ENCODE results near the gene TRAF2.
A peak's percentile ranks its signal among the peaks of the same experiment; 100 is the strongest.

Gene TRAF2

DNA sequence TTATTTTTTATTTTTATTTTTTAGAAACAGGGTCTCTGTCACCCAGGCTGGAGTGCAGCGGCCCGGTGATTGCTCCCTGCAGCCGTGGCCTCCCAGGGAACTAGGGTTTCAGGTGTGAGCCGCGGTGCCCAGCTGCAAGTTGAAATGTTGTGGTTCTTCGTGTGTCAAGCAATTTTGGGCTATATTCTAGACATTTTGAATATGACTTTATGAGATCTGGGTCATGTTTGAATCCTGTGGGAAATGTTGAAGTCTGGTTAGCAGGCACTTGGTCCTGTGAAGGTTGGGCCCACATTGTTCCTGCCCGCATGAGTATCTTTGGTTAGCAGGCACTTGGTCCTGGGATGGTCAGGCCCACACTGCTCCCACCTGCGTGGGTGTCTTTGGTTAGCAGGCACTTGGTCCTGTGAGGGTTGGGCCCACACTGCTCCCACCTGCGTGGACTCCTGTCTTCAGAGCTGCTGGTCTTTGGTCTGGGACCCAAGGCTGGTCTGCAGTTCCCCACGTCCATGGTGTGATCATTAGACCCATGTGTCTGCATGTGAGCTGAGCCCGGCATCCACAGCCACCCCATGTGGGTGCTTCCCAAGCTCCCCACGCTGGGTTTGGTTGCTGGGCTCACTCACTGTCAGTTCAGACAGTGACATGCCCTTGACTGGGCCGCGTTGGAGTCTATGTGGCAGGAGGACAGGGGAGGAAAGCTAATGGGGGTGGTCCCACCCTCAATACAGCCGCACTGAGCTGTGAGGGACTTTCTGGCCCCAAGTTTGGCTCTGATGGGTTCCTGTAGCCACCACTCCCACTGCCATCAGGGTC lies 51.1 kb downstream of the TRAF2 start:
- DNase-seq: no peak

DNA sequence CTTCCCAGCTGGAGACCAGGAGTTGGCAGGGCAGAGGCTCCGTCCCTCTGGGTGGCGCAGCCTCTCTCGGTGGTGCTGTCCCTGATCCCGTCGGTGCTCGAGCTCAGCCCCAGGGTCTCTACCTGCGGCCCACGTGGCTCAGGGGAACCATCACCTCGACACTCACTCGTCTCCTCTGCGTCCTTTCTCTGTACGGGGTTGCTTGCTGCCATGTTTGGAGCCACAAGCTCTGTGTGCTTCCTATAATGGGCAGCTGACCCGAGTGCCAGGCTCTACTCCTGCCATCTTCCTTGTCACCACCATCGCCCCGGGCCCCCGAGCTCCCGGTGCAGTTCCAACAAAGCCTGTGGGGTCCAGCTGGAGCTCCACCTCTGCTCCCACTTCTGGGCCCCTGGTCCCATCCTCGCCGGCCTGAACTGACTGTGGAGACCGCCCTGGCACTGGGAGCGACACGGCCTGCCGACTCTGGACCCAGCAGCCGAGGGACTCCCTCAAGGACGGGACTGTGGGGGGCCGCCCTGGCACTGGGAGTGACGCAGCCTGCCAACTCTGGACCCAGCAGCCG lies 53.2 kb downstream of the TRAF2 start:
- DNase-seq: no peak

DNA sequence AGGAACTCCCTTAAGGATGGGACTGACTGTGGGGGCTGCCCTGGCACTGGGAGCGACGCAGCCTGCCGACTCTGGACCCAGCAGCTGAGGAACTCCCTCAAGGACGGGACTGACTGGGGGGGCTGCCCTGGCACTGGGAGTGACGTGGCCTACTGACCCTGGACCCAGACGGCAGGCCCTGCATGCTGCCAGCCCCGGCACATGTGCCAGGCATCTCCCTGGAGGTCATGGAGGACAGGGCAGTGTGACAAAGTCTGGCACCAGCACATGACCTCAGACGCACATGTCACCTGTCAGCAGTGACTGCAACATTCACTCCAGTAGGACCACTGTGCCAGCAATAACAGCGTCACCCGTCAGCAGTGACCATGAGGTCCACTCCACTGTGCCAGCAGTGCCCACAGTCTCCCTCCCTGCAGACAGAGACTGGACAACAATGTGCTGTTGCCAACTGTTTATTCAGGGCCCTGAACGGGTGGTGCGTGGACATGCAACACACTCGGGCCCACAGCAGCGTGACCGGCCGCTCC lies 53.7 kb downstream of the TRAF2 start:
- DNase-seq: no peak

DNA sequence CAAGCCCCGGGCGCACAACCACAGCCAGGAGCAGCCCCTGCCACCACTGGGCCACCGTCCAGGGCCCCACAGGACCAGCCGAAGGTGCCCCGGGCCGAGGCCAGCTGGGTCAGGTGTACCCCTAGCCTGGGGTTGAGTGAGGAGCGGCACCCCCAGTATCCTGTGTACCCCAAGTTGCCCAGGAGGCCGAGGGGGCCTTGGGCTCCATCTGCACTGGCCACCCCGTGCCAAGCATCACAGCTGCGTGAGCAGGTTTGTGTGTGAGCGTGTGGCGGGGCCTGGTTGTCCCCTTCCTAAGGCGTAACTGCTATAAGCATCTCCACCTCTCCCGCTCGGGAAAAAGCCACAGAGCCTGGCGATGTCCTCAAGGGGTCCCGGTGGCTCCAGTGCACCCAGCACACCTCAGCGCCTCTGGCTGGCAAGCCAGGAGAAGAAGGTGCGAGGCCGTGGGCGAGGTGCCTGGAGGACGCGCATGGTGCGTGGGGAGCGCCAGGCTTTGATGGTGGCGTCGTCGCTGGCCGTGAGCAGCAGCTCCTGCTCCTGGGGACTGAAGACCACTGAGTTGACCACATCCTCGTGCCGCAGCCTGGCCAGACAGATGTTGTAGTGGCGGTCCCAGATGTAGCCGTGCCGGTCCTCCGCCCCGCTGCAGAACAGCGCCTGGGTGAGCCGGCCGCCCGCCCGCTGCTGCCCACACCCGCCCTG lies 54.4 kb downstream of the TRAF2 start:
- DNase-seq: no peak

DNA sequence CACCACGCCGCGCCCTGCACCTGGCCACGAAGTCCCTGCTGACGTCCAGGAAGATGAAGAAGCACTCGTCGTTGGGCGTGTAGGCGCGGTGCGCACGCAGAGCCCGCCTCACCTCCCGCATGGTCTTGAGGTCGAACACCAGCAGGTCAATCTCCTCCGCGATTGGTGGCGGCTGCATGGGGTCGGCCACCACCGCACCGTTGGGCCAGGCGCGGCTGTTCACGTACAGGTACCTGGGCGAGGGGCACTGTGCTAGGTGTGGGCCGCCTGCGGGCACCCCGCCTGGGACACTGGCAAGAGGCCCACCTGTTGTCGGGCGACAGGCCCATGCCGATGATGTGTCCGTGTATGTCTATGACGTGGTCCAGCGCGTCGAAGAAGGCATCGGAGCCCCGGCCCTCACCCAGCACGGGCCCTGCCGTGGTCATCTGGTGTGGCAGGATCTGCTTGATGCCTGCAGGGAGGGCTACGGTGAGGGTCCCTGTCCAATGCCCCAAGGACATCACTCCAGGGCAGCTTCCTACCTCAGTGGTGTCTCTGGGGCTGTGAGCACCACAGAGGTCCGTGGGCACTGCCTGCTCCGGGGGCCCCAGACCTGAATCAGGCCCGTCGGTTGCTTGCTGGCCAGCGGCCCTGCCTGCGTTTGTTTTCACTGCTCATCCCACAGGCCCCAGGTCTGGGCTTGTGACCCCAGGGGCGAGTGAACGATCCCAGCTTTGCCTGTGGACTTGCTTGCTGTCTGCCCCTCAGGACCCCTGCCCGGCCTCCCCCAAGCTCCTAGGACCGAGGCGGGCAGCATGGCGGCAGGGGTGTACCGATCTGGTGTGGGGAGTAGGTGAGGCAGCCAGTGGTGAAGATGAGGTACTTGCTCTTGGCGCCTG lies 55.2 kb downstream of the TRAF2 start:
- no peak for DNase-seq

DNA sequence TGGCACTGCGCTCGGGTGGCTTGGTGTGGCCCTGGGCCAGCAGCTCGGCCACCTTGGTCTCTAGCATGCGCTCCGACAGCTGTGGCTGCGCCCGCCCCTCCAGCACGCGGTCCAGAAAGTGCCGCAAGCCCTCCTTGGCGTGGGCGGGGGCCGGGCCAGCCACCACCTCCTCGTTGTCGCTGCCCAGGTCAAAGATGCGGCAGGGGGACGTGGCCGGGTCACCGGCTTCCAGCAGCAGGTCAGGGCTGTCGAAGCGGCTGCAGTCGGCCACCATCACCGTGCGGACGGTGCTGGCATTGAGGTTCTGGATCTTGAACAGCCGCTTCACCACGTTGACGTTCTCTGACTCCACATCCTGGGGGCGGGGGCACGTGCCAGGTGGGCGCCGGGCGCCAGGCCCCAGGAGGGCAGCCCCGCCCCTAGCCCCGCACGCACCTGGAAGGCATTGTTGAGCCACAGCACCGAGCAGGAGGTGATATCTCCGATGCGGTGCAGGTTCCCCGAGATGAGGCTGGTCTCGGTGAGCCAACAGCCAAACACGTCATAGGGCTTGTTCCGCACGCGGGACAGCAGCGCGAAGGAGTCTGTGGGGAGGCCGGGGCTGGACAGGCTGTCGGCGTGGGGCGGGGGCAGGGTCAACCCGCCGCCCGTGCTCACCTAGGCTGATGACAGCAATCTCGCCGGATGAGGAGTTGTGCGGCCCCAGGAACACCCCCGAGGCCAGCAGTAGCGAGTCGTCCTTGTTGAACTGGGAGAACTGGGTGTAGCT lies 56.0 kb downstream of the TRAF2 start:
- DNase-seq: no peak

DNA sequence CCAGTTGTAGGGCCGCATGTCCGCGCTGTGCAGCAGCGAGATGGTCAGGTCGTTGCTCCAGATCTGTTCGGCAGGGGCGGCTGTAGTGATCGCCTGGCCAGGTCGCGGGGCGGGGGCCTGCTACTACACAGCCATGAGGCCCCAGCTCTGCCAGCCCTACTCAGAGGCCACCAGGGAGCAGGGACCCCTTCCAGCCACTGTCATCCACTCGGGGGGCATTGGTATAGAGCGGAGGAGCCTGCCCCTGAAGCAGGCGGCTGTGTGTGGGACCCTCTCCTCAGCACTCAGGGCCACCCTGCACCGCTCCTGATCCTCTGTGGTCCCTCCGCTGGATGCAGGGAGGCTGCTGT lies 56.5 kb downstream of the TRAF2 start:
- no peak for DNase-seq

DNA sequence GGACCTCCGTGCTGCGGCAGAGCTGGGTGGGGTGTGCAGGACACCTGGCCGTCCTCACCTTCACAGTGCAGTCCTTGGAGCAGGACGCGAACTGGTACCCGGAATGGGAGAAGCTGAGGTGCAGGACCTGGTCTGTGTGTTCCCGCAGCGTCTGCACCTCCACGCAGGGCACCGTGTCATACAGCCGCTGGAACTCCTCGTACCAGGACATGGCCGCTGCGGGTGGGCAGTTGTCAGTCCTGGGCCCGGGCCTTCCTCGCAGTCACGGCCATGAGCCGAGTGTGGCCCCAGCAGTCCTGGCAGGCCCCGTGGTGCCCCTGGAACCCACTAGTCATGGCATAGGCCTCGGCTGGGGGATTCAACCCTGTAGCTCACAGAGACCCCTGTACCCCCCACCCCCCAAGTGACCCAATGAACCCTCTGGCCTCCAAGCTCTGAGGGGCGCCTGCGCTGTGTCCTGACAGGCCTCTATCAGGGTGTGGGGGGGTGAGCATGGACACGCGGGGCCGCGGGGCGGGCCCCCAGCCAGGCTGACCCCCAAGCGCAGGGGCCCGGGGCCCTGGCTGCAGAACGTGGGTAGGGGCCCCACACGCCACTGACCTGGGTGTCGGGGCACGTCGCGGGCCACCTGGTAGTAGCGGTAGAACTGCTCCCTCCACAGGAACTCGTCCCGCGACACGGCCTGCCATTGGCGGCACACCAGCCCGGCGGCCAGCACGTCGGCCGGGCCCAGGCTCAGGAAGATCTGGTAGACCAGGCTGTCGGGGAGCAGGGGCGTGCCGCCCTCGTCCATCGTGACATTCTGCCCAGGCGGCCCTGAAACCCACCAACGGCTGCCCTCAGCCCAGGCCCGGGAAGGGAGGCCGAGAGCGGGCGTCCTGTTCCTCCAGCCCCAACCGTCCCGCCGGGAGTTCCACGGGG lies 57.2 kb downstream of the TRAF2 start:
- no peak for DNase-seq

DNA sequence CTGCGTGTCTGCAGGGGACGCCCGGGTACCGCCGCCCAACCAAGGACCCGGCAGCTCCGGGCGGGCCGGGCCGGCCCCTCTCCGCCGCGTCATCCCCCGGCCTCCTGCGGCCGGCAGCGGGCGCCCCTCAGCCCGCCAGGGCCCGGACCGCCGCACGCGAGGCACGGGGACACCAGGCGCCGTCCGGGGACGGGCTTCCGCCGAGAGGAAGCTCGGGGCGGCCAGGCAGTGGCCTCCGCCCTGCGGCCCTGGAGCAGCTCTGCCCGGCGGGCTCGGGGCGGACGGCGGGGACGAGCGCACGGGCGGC lies 57.8 kb downstream of the TRAF2 start:
- no peak for DNase-seq

DNA sequence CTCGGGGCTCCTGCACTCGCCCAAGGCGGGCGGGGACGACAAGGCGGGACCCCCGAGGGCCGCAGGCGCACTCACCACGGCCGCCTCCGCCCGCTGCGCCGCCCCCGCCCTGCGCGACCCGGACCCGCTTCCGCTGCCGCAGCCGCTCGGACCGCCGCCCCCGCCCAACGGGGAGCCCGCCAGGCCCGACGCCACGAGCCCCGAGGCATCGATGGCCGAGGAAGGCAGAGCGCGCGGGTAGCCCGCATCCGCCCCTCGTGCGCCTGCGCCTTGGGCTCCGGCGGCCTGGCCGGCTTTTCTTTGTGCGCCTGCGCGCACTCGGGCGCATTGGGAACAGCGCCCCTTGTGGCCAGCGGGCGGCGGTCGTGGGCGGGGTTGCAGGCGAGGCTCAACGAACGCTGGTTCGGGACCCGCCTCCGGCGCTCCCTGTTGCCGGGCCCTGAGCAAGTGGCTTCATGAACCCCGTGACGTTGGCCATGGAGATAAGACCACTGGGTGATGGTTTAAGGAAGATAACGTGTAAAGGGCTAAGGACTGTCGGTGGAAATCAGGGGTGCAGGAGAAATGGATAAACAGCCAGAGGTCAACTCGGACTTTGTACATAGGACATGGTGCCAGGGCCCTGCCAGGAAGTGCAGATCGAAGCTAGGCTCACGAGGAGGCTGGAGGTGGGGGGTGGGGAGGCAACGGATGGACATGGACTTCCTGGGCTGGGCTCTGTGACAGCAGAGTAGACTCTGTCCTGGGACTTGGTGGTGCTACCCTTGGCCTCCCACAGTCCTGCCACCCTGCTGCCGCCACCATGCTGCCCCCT lies 58.4 kb downstream of the TRAF2 start, which contains the start of the genes C8G and FBXW5:
C8G (plus strand) TSS at position 725 of the 814 bp plus-strand sequence; CDS start at position 803, 78 bp downstream.
FBXW5 (minus strand) TSS at position 220 of the 814 bp plus-strand sequence. CDS start 655 bp downstream, outside the sequence.
- peak; percentile 89 for DNase-seq

DNA sequence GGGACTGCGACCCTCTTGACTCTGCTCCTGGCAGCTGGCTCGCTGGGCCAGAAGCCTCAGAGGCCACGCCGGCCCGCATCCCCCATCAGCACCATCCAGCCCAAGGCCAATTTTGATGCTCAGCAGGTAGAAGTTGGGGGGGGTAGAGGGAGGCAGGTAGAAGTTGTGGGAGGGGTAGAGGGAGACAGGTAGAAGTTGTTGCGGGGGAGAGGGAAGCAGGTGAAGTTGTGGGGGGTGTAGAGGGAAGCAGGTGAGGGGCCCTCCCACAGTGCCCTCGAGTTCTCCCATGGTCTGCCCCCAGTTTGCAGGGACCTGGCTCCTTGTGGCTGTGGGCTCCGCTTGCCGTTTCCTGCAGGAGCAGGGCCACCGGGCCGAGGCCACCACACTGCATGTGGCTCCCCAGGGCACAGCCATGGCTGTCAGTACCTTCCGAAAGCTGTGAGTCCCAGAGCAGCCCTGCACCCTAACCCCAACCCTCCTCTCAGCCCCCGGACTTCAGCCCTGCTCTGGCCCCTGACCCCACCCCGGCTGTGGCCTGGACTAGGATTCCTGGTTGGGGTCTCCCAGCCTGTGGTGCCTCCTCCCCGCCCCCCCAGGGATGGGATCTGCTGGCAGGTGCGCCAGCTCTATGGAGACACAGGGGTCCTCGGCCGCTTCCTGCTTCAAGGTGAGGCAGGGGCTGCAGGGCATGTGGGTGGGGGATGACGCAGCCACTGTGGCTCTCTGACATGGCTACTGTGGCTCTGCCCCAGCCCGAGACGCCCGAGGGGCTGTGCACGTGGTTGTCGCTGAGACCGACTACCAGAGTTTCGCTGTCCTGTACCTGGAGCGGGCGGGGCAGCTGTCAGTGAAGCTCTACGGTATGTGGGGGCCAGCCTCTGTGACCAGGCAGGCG lies 59.3 kb downstream of the TRAF2 start:
- DNase-seq: no peak

DNA sequence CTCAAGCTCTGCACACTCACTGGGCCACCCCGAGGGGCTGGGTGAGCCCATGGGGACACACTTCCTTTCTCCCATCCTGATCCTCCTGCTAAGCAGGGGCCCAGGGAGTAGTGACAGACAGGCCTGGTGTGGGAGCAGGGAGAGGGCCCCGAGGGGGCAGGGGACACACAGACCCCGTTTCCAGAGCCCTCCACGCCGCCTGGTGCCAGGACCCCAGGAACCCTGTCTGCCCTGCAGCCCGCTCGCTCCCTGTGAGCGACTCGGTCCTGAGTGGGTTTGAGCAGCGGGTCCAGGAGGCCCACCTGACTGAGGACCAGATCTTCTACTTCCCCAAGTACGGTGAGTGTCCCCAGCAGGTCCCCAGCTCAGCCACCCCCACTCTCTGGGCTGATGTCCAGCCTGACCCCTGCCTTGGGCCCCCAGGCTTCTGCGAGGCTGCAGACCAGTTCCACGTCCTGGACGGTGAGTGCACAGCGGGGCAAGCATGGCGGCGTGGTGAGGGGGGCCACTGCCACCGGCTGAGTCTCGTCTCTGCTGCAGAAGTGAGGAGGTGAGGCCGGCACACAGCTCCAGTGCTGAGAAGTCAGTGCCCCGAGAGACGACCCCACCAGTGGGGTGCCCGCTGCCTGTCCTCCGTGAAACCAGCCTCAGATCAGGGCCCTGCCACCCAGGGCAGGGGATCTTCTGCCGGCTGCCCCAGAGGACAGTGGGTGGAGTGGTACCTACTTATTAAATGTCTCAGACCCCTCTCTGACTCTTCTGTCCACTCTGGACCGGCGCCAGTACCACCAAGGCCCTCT lies 60.1 kb downstream of the TRAF2 start:
- DNase-seq: no peak

DNA sequence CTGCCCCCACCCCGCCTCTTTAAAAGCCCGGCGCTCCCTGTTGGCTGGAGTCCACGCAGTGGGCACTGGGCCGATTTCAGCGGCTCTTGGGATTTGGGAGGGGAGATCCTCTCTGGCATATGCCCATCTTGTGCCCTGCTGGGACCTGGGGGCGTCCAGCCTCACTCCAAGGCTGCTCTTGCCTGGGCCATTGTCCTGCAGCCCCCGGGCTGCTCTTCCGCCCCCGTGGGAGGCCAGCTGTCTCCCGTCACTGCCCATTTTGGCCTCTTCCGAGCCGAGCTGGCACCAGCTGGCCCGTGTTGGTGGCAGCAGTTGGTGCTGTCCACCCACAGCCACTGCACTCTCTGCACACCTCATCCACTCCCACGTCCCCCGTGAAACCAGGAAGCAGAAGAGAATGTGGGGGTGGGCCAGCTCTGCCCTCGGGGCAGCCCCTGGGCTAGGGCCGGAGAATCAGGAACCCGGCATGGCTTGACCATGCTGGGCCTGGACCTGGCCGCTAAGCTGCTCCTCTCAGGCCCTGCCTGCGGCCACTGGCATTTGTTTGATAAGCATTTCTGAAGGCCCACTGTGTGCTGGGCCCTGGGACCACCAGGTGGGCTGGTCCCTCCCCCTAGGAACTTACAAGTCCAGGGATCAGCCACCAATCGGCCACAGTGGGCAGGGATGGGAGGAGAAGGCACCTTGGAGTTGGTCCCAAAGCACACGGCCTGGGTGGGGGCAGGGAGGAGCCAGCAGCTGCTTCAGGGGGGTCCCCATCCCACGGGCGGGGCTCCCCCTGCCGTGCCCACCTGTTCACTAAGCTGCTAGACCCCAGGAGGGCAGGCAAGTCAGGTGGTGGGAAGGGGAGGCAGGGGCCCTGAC lies 60.9 kb downstream of the TRAF2 start:
- DNase-seq: no peak

DNA sequence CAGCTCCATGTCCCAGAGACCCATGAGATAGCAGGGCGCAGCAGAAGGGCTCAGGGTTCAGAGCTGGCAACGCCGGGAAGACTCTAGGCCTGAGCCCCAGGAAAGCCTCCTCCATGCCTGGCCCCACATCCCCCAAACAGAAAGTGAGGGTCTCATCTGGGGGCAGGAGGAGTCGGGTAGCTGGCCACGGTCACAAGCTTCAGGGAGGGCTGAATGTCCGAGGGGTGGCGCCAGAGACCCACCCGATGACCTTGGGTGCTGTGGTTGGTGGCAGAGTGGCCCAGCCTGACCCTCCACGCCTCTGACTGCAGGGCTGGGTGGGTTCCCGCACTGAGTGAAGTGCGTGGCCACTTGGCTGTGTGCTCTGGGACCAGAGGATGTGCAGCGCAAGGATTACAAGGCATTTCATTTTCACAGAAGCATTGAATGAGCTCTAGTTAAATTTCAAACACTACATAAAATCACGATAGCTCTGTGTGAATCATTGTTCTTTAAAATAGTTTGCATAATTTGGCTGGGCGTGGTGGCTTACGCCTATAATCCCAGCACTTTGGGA lies 61.7 kb downstream of the TRAF2 start:
- DNase-seq: no peak

DNA sequence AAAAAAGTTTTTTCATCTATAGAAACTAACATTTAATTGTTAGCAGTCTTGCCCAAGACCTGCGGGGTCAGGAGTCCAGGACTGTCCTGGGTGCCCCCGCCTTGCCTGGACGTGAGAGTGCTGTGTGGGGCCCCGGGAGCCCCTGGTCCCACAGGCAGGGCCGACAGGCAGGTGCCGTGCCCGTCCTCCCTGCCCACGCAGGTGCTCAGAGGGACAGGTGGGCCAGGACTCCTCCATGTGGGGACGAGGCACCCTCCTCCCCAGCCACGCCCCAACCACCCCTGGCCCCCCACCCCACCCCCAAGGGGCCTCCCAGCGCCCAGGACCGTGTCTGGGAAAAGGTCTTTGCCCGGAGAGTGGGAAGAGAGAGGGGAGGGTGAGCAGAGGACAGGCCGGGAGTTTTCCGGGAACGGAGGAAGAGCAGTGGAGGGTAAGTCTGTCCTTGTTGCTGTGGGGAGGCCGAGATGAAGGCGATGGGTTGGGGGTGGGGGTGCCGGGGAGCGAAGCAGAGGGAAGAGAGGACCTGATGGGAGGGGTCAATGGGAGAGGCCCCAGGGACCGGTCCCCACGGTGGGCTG lies 63.0 kb downstream of the TRAF2 start:
- no peak for DNase-seq
